NCI-H446 (cell line): ENCODE data around the gene CXCL17.
A peak's percentile ranks its signal among the peaks of the same experiment; 100 is the strongest.
"Not testable (repeated sequence)": the region's sequence is repeated elsewhere in the genome, so short reads cannot be mapped to it uniquely, and the experiment has no call there.

Source experiments
- DNase-seq, 2 experiments: peaks; one replicate each; lab custom pipeline; 2025; lab: John Stamatoyannopoulos, UW

Gene CXCL17

GRCh38 chr19:42465827-42466280 lies 23.1 kb upstream of the CXCL17 start:
- DNase-seq: no peak

- no peak for DNase-seq
Measured at GRCh38 chr19:42461700-42462324, 19.1 kb upstream of the CXCL17 start.

GRCh38 chr19:42461231-42461630 lies 18.5 kb upstream of the CXCL17 start:
- not testable (repeated sequence) for DNase-seq

- DNase-seq: no peak
Measured at GRCh38 chr19:42459926-42460325, 17.2 kb upstream of the CXCL17 start.

- DNase-seq: no peak
Measured at GRCh38 chr19:42455621-42456081, 12.9 kb upstream of the CXCL17 start.

- no peak for DNase-seq
Measured at GRCh38 chr19:42455086-42455485, 12.3 kb upstream of the CXCL17 start.

DNA sequence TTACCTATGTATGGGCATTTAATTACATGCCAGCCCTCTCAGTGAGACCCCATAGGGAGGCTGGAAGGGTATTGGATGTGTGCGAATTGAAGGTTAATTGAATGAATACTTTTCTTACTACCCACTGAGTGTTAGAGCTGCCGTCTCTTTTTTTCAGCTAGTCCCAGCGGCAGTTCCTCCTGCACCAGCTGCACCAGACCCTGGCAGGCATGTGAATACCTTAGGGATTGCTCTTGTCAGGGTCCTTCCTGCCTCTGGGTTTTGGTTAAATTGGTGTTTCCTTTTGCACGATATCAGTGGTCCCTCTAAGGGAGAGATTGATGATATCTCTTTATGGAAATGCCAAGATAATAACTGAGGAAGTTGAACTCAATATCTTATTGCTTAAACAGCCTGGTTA lies 9.8 kb upstream of the CXCL17 start:
- no peak for DNase-seq

- DNase-seq: peak; percentile 73 to 85
Measured at GRCh38 chr19:42450314-42450934, 7.7 kb upstream of the CXCL17 start.

- DNase-seq: not testable (repeated sequence)
Measured at GRCh38 chr19:42448306-42448705, 5.6 kb upstream of the CXCL17 start.

DNA sequence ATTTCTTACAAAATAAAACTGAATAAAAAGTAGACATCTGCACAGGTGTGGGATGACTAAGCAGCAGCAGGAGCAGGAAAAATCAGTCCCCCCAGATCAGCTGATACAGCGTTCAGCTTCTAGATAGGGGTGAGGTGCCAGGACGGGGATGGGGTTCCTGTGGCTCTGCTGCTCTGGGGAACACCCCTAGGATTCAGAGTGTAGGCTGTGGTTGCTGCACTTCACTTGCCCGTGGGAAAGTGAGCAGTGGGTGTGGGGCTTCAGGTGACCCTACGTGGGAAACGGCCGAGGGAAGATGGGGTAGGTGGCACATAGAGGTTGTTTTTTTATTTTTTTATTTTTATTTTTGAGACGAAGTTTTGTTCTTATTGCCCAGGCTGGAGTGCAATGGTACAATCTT lies 3.2 kb upstream of the CXCL17 start:
- DNase-seq: no peak

DNA sequence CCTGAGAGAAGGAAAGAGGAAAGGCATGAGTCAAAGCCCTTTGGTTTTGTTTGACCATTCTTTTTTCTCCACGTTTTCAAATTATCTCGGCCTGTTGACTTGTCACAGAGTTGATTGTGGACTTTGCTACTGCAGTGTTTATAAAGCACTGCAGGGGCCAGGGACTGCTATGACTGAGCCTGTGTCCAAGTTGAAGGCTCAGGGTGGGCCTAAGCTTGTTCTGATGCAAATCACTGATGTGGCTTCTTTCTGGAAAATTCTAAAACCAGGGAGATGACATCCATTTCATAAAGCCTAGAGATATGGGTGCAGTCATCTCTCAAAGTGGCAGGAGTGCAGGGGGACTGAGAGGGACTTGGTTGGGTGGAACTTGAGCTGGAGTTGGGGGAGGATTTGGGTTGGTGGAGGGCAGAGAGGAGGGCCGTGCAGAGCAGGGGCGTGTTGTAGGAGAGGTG lies 1.2 kb upstream of the CXCL17 start:
- no peak for DNase-seq

GRCh38 chr19:42441049-42441445 lies 1.7 kb downstream of the CXCL17 start:
- no peak for DNase-seq

DNA sequence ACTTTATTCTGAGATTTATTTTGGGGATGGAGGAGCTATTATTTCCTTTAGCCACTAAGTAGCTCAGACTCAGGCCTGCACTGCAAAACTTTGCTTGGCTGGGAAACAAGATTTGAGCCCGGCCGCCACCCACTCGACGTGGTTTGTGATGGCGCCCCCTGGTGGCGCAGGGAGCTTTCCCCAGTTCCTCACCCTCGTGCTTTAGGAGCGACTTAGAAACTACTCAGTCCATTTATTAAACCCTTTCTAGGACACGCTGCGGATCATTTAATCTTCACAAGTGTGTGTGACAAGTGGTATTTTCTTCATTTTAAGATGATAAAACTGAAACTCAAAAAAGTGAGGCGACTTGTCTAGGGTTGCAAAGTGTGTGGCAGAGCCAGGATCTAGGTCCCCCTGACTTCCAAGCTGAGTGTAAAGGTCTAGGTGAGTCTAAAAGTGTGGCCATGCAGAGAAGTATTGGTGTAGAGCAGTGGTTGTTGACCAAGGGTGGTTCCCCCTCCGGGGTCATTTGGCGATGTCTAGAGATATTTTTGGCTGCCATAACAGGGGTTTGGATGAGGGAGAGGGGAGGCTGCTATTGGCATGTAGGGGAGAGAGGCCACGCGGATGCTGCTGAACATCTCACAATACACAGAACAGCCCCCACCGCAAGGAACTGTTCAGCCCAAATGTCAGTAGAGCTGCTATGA lies 2.2 kb downstream of the CXCL17 start:
- DNase-seq: peak; percentile 37 to 82

GRCh38 chr19:42436006-42436405 lies 6.7 kb downstream of the CXCL17 start:
- peak in 1 of 2 experiments; percentile 43 for DNase-seq

DNA sequence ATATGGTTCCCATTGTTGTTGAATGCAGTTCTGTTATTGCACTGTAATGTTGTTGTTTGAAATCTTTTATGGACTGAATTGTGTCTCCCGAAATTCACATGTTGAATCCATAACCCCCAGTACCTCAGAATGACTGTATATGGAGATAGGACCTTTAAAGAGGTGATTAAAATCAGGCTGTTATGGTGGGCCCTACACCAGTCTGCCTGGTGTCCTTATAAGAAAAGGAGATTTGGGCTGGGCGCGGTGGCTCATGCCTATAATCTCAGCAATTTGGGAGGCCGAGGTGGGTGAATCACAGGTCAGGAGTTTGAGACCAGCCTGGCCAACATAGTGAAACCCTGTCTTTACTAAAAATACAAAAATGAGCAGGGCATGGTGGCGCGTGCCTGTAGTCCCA lies 7.4 kb downstream of the CXCL17 start:
- DNase-seq: no peak

DNA sequence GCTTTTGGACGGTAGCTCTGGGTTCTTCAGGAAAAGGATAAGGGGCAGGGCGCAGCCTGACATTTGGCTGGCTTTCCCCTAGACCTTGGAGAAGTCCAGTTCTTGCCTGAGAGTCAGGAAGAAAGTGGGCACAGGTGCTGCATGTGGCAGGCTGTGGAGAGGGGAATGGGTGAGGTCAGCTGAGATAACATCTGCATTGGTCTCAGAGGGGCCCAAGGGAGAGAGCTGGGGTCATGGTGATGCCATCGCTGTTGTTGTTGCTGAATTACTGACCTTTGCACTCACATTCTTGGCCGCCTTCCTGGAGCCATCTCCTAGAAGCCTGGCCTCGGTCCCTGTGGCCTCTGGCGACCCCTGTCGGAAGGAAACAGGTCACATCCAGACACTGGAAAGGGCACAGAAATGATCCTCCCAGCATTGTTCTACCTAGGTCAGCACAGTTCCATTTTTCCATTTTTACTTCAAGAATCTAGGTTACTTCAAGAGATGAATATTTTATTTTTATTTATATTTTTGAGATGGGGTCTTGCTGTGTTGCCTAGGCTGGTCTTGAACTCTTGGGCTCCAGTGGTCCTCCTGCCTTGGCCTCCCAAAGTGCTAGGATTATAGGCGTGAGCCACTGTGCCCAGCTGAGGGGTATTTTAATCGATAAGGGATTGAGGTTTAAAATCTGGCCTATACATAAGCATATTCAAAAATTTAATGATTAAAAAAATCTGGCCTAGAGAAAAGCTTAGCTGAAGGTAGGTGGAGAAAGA lies 9.1 kb downstream of the CXCL17 start:
- DNase-seq: peak in 1 of 2 experiments; percentile 46

DNA sequence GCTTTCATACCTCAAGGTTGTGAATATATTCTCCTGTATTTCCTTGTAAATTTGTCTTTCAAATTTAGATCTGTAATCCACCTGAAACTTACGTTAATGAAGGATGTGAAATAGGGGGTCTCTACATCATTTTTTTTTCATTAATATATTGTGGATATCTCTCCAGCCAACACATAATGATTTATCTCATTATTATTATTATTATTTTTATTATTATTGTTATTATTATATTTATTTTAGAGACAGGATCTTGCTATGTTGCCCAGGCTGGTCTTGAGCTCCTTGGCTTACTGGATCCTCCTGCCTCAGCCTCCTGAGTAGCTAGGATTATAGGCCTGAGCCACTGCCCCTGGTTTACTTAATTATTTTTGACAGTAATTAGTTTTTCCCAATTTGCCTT lies 11.3 kb downstream of the CXCL17 start:
- no peak for DNase-seq

DNA sequence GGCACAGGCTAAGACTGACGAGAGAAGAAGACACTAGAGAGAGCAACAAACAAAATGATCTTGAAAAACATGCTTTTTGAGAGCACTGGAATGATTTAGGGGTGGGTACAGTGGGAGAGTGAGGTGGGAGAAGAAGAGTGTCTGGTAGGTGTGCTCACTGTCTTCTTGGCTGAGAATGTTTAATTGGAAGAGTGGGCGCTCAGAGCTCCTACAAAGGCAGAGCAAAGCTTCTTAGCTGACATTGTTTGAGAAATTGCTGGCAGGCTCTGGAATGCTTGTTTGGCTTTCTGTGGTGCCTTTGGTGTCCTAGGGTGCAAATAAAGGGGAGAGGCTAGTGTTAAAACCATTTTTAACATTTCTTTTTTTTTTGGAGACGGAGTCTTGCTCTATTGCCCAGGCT lies 14.1 kb downstream of the CXCL17 start:
- DNase-seq: no peak

- no peak for DNase-seq
Measured at GRCh38 chr19:42427313-42427712, 15.4 kb downstream of the CXCL17 start, which contains the start of gene LIPE. Gene LIPE (minus strand): TSS chr19:42427388. CDS start chr19:42427149, 239 bp downstream.

GRCh38 chr19:42426643-42427042 lies 16.1 kb downstream of the CXCL17 start:
- DNase-seq: no peak

DNA sequence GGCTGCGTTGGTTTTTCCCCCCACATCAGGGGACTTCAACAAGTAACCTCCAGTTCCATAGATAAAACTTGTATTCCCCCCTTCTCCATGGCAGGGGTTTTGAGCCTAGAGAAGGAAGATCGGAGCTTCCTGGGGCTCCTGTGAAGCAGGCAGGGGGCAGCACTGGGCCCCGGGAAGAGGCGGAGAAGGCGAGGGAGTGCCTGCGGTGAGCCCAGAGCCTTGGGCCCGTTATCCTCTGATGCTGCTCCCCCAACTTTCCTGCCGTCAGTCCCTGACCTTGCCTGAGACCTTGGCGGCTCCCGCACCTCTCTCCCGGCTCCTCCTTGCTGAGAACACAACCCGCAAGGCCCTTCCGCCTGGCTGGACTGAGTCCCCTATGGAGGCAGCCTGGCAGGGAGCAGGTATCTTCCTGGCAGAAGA lies 18.0 kb downstream of the CXCL17 start:
- no peak for DNase-seq

GRCh38 chr19:42424345-42424707 lies 18.4 kb downstream of the CXCL17 start:
- DNase-seq: no peak
